Spleen (tissue), 11 donors: ENCODE data around the gene OSBPL10. TPM values are rescaled to one million over a fixed set of nuclear protein-coding genes. Genes with fewer than 3 reads are reported as not detected.

Source experiments
- DNase-seq: peaks from one replicate; pipeline ENCODE4 v3.0.0-alpha.2; 2020
- H3K27ac ChIP-seq, 8 donors: fragments of 200-600 bp; sonication (generic) in 7 of 8; 1 replicate in 4 of 8; 2 replicates in 4 of 8; pipeline versions ENCODE4 v1.5.0 to v1.8.0; 2016 to 2021; ENCODE audit warnings: inconsistent platforms in 4 of 8, mild to moderate bottlenecking in 4 of 8, moderate library complexity in 1 of 8
- H3K27me3 ChIP-seq, 7 donors: fragments of 200-600 bp; sonication (generic) in 6 of 7; replicated peaks in 1 of 7; 1 replicate in 4 of 7; 2 replicates in 3 of 7; pipeline versions ENCODE4 v1.5.0 to v1.8.0; 2016 to 2021; ENCODE audit warnings: inconsistent platforms in 3 of 7, mild to moderate bottlenecking in 1 of 7
- H3K36me3 ChIP-seq, 6 donors: fragments of 200-600 bp; sonication (generic) in 5 of 6; 1 replicate in 4 of 6; 2 replicates in 2 of 6; pipeline versions ENCODE4 v1.5.0 to v1.8.0; 2016 to 2021; ENCODE audit warnings: inconsistent platforms in 2 of 6
- H3K4me1 ChIP-seq, 6 donors: fragments of 200-600 bp; sonication (generic) in 5 of 6; 1 replicate in 3 of 6; 2 replicates in 3 of 6; pipeline versions ENCODE4 v1.5.0 to v1.8.0; 2016 to 2021; ENCODE audit warnings: inconsistent platforms in 3 of 6
- H3K4me3 ChIP-seq, 8 donors: fragments of 200-600 bp; sonication (generic) in 7 of 8; 1 replicate in 4 of 8; 2 replicates in 4 of 8; pipeline versions ENCODE4 v1.5.0 to v1.8.0; 2016 to 2021; ENCODE audit warnings: inconsistent platforms in 4 of 8, mild to moderate bottlenecking in 4 of 8, moderate library complexity in 2 of 8
- H3K9me3 ChIP-seq, 8 donors: fragments of 200-600 bp; sonication (generic) in 7 of 8; 1 replicate in 4 of 8; 2 replicates in 4 of 8; pipeline versions ENCODE4 v1.5.0 to v1.8.0; 2016 to 2021; ENCODE audit warnings: inconsistent platforms in 4 of 8
- POLR2A ChIP-seq, 3 donors: fragments of 450-650 bp; IDR thresholded peaks; one replicate each; pipeline ENCODE4 v1.5.1; 2017; ENCODE audit warnings: antibody characterized with exemption in 3 of 3, mild to moderate bottlenecking in 1 of 3
- POLR2AphosphoS5 ChIP-seq, 3 donors: sonication (generic); formaldehyde crosslinking; IDR thresholded peaks; one replicate each; pipeline ENCODE4 v1.5.1; 2017; ENCODE audit warnings: antibody characterized with exemption in 3 of 3
- WGBS, 5 donors: extraction: QIAGEN DNeasy Blood & Tissue Kit in 3 of 5; methylation state at CpG; one replicate each; pipeline versions ENCODE4 v1.1.5 to v1.1.7; 2013 to 2018; 5-methylcytosine and 5-hydroxymethylcytosine counted together
- intact Hi-C: fragments of 100-400 bp; cut with DNase I; formaldehyde crosslinking; loops from one replicate; pipeline ENCODE4 v1.15.0; 2023; ENCODE audit warnings: low total_unique reads
- polyA plus RNA-seq, 3 donors: library from polyadenylated mRNA; stranded (reverse); fragments of 200-250 nt; gene quantifications; one replicate each; pipeline ENCODE4 v1.2.1, GENCODE V29; 2013
- total RNA-seq, 7 donors: library from RNA; depleted of rRNA in 3 of 7; stranded (reverse); fragments of >200 nt in 3 of 7; fragmentation: NEBNext Ultra II Directional in 4 of 7; extraction: Animal tissue kit (Norgen Biotek cat#: 25700) in 4 of 7; gene quantifications; one replicate each; pipeline versions ENCODE4 v1.1.0 to v1.2.1, GENCODE V29; 2016 to 2021
- TF ChIP-seq, protein P1 (sequence below), 11 experiments: fragments of 200-600 bp in 7 of 11; fragments of 450-650 bp in 4 of 11; sonication (generic) in 4 of 11; IDR thresholded peaks in 8 of 11; conservative IDR thresholded peaks in 3 of 11; 1 replicate in 7 of 11; 2 replicates in 4 of 11; pipeline versions ENCODE4 v1.4.0 to v1.8.0; 2016 to 2021; ENCODE audit warnings: antibody characterized with exemption in 11 of 11, inconsistent platforms in 4 of 11, mild to moderate bottlenecking in 1 of 11
- donor health status: healthy with polysubstance abuse.
- donor health status: DM: no; HTN: no; CAD: no; lungs with moderate emphysema.
- donor health status: DM: no; HTN: no; CAD: no.
- donor health status: Bipolar disorder and iron deficiency.
- donor health status: healthy.
- donor health status: DM: no; HTN: no; CAD: no.
- donor health status: DM: yes; HTN: yes; CAD: no.

Gene OSBPL10
- total and polyA plus RNA-seq, 10 donors, result 3.8 to 95.1 (median 56.5) TPM

DNA sequence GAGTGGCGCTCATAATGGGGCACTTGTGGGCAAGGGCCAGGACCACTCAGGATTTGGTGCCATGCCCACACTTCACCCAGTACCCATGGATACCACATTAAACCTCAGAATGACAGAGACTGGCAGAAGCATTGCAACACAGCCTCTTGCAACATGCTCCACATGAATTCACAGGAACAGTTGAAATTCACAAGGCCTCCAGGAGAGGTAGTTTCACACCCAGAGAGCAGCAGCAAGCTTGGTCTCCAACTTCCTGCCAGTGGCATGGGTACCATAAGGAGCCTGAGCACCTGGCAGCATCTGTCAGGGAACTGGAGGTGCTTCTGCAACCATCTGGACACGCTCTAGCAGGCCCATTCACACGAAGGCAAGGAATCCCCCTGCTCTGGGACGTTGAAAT, 101.0 kb downstream of the OSBPL10 start:
- WGBS, 5 donors, result 61 to 80% (median 73%) methylated on average over 4 of the region's 4 CpGs
- H3K27me3 ChIP-seq, result no peaks in the 10 kb centered on the region
- peak overlapping the region in 1 of 8 donors; percentile 24 for H3K27ac ChIP-seq
- H3K9me3 ChIP-seq, result no peaks in the 10 kb centered on the region
- peaks cover 0 to 28% (median 5%) of the 10 kb centered on the region in 6 donors for H3K4me1 ChIP-seq
- intact Hi-C loops, result no loop called here
- TF ChIP-seq POLR2AphosphoS5 (IDR thresholded peaks at IDR 0.05), result peak in 1 of 3 donors; percentile 43
- TF ChIP-seq POLR2A (IDR thresholded peaks at IDR 0.05), result no peak
- TF ChIP-seq, protein P1, sequence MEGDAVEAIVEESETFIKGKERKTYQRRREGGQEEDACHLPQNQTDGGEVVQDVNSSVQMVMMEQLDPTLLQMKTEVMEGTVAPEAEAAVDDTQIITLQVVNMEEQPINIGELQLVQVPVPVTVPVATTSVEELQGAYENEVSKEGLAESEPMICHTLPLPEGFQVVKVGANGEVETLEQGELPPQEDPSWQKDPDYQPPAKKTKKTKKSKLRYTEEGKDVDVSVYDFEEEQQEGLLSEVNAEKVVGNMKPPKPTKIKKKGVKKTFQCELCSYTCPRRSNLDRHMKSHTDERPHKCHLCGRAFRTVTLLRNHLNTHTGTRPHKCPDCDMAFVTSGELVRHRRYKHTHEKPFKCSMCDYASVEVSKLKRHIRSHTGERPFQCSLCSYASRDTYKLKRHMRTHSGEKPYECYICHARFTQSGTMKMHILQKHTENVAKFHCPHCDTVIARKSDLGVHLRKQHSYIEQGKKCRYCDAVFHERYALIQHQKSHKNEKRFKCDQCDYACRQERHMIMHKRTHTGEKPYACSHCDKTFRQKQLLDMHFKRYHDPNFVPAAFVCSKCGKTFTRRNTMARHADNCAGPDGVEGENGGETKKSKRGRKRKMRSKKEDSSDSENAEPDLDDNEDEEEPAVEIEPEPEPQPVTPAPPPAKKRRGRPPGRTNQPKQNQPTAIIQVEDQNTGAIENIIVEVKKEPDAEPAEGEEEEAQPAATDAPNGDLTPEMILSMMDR (IDR thresholded peaks at IDR 0.05 in 8 of 11, conservative IDR thresholded peaks at IDR 0.05 in 3 of 11), result peak in 1 of 11 experiments; percentile 13
- H3K4me3 ChIP-seq, result no peak overlapping the region
- DNase-seq, result no peak
- H3K36me3 ChIP-seq, result peaks cover 0 to 16% (median 0%) of the 10 kb centered on the region in 6 donors

DNA sequence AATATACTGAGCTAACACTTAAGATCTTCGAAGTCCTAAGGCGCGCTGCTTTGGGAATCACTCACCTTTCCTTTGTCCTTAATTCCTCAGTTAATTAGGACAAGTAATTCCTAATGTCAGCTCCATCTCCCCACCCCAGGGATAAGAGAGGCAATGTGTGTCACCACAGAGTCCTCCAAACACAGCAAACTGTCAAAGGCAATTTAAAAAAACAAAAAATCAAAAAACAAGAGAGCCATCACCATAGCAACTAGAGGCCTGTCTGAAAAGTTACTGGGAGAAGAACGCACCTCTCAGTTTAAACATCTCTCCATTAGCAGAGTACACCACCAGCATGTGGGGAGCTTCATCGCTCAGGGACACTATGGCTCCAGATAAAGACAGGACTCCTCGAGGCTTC, 101.7 kb downstream of the OSBPL10 start:
- no peak for DNase-seq
- H3K9me3 ChIP-seq, result no peaks in the 10 kb centered on the region
- no peaks in the 10 kb centered on the region for H3K27me3 ChIP-seq
- no peak overlapping the region for H3K4me3 ChIP-seq
- H3K27ac ChIP-seq, result no peak overlapping the region
- H3K4me1 ChIP-seq, result peaks cover 0 to 22% (median 4%) of the 10 kb centered on the region in 6 donors
- peaks cover 0 to 16% (median 0%) of the 10 kb centered on the region in 6 donors for H3K36me3 ChIP-seq
- intact Hi-C loops, result no loop called here
- TF ChIP-seq, protein P1 (IDR thresholded peaks at IDR 0.05 in 8 of 11, conservative IDR thresholded peaks at IDR 0.05 in 3 of 11), result no peak
- TF ChIP-seq POLR2A (IDR thresholded peaks at IDR 0.05) (no peak), POLR2AphosphoS5 (IDR thresholded peaks at IDR 0.05) (no peak)
- 94 to 97% (median 96%) methylated on average over 6 of the region's 6 CpGs for WGBS, 5 donors

DNA sequence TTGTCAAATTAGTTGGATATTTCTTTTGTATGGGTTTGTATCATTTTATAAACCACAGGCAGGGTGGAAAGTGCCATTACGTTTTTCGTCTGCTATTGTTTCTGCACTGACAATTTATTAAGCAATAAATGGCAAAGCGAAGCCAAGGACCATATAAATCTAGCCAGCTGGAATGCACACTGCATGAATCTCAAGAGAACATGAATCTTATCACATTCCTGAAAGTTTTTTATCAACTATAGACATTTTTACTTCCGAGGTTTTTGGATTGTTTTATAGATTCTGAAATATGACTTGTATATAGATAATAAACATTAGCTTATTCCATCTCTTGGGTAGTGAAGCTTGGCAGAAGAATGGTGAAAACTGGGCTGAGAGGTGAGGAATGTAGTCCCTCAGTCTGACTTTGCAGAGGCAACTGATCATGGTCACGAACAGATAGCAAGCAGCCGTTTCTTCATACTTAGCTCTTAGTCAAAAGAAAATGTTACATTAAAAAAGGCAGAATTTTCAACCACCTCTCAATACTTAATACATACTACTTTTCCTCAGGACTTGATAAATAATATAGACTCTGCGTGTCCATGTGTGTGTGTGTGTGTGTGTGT, 102.7 kb downstream of the OSBPL10 start:
- H3K4me3 ChIP-seq, result no peak overlapping the region
- peaks cover 0 to 17% (median 2%) of the 10 kb centered on the region in 6 donors for H3K4me1 ChIP-seq
- DNase-seq, result no peak
- no peaks in the 10 kb centered on the region for H3K9me3 ChIP-seq
- WGBS, 5 donors, result 86 to 95% (median 88%) methylated on average over 7 of the region's 7 CpGs
- no peaks in the 10 kb centered on the region for H3K27me3 ChIP-seq
- H3K27ac ChIP-seq, result no peak overlapping the region
- TF ChIP-seq, protein P1 (IDR thresholded peaks at IDR 0.05 in 8 of 11, conservative IDR thresholded peaks at IDR 0.05 in 3 of 11), result no peak
- TF ChIP-seq POLR2A (IDR thresholded peaks at IDR 0.05), result no peak
- no peak for TF ChIP-seq POLR2AphosphoS5 (IDR thresholded peaks at IDR 0.05)
- H3K36me3 ChIP-seq, result peaks cover 0 to 16% (median 0%) of the 10 kb centered on the region in 6 donors
- intact Hi-C loops, result no loop called here

DNA sequence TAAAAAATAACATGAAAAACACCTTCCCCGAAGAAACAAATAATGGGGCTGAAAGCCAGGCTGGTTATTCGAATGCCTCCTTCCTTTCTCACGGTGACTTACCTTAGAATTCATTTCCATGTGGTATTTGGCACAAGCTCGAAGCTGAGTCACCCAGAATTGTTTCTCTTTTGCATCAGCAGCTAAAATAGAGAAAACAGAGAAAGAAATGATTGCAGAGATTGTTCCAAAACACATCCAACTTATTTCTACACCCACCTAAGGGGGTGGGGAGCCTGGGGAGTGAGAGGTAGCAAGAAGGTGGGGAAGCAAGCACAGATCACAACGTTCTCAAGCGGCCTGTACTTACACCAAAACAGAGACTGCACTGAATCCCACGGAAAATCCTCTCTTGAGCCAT, 104.7 kb downstream of the OSBPL10 start:
- no peaks in the 10 kb centered on the region for H3K27me3 ChIP-seq
- TF ChIP-seq POLR2A (IDR thresholded peaks at IDR 0.05) (no peak), POLR2AphosphoS5 (IDR thresholded peaks at IDR 0.05) (no peak)
- TF ChIP-seq, protein P1 (IDR thresholded peaks at IDR 0.05 in 8 of 11, conservative IDR thresholded peaks at IDR 0.05 in 3 of 11), result no peak
- intact Hi-C loops, result no loop called here
- DNase-seq, result no peak
- no peak overlapping the region for H3K27ac ChIP-seq
- peaks cover 0 to 16% (median 0%) of the 10 kb centered on the region in 6 donors for H3K36me3 ChIP-seq
- 74 to 80% (median 78%) methylated on average over 7 of the region's 7 CpGs for WGBS, 5 donors
- H3K4me1 ChIP-seq, result peaks cover 0 to 9% (median 2%) of the 10 kb centered on the region in 6 donors
- no peaks in the 10 kb centered on the region for H3K9me3 ChIP-seq
- H3K4me3 ChIP-seq, result no peak overlapping the region
